Neural progenitor cell (in vitro differentiated cells): Measurements from ENCODE around the gene KLHL28. TPM values are rescaled to one million over a fixed set of nuclear protein-coding genes. Genes with fewer than 3 reads are reported as not detected.

ENCODE experiments used
- DNase-seq: peaks from one replicate; pipeline ENCODE4 v3.0.0-alpha.2; 2016; ENCODE audit warnings: low spot score
- H2AFZ ChIP-seq: fragments of 200-600 bp; sonication (generic); replicated peaks from 2 replicates; pipeline ENCODE4 v1.6.1; 2016; ENCODE audit warnings: antibody characterized with exemption
- H3F3A ChIP-seq: fragments of 200-600 bp; sonication (generic); 2 replicates; pipeline ENCODE4 v1.6.1; 2016; ENCODE audit warnings: antibody characterized with exemption, low read depth
- H3K27ac ChIP-seq: fragments of 200-600 bp; sonication (generic); 2 replicates; pipeline ENCODE4 v1.5.1; 2016; ENCODE audit warnings: mild to moderate bottlenecking
- H3K27me3 ChIP-seq: fragments of 200-600 bp; sonication (generic); 2 replicates; pipeline ENCODE4 v1.6.1; 2016; ENCODE audit warnings: mild to moderate bottlenecking, moderate library complexity
- H3K36me3 ChIP-seq: fragments of 200-600 bp; sonication (generic); 2 replicates; pipeline ENCODE4 v1.5.1; 2016
- H3K4me1 ChIP-seq: fragments of 200-600 bp; sonication (generic); 2 replicates; pipeline ENCODE4 v1.6.1; 2016; ENCODE audit warnings: mixed run types
- H3K4me2 ChIP-seq: fragments of 200-600 bp; sonication (generic); 2 replicates; pipeline ENCODE4 v1.6.1; 2016
- H3K4me3 ChIP-seq: fragments of 200-600 bp; sonication (generic); 2 replicates; pipeline ENCODE4 v1.5.1; 2016
- H3K79me2 ChIP-seq: fragments of 200-600 bp; sonication (generic); 2 replicates; pipeline ENCODE4 v1.6.1; 2016; ENCODE audit warnings: low read depth
- H3K9ac ChIP-seq: fragments of 200-600 bp; sonication (generic); 2 replicates; pipeline ENCODE4 v1.6.1; 2016
- H3K9me3 ChIP-seq: fragments of 200-600 bp; sonication (generic); 2 replicates; pipeline ENCODE4 v1.5.1; 2016; ENCODE audit warnings: low read depth
- H4K20me1 ChIP-seq: fragments of 200-600 bp; sonication (generic); 2 replicates; pipeline ENCODE4 v1.6.1; 2016; ENCODE audit warnings: low read depth
- H3K27ac Mint-ChIP-seq: 3 replicates; pipeline ENCODE4 v1.8.0; 2021; ENCODE audit warnings: mixed read lengths
- H3K27me3 Mint-ChIP-seq: 2 replicates; pipeline ENCODE4 v1.8.0; 2022; ENCODE audit warnings: low read depth, mild to moderate bottlenecking, inconsistent platforms, moderate library complexity, mixed read lengths; ENCODE audit not compliant: insufficient read depth
- H3K36me3 Mint-ChIP-seq: 3 replicates; pipeline ENCODE4 v1.8.0; 2021; ENCODE audit warnings: mixed read lengths
- H3K4me1 Mint-ChIP-seq: 3 replicates; pipeline ENCODE4 v1.8.0; 2021; ENCODE audit warnings: mixed read lengths
- H3K4me3 Mint-ChIP-seq: 3 replicates; pipeline ENCODE4 v1.8.0; 2021; ENCODE audit warnings: mild to moderate bottlenecking, moderate library complexity, mixed read lengths
- H3K9me3 Mint-ChIP-seq: 3 replicates; pipeline ENCODE4 v1.8.0; 2020; ENCODE audit warnings: mixed read lengths
- CTCF ChIP-seq: fragments of 200-600 bp; sonication (generic); IDR thresholded peaks from 2 replicates; pipeline ENCODE4 v1.5.1; 2017; ENCODE audit warnings: antibody characterized with exemption, mild to moderate bottlenecking
- EZH2 ChIP-seq: fragments of 200-600 bp; sonication (generic); IDR thresholded peaks from 2 replicates; pipeline ENCODE4 v1.6.1; 2017; ENCODE audit warnings: antibody characterized with exemption, mild to moderate bottlenecking, moderate library complexity
- EZH2phosphoT487 ChIP-seq: fragments of 200-600 bp; sonication (generic); IDR thresholded peaks from 2 replicates; pipeline ENCODE4 v1.6.1; 2017; ENCODE audit warnings: antibody characterized with exemption
- total RNA-seq: library from RNA; depleted of rRNA; stranded (reverse); fragments of >200 nt; gene quantifications from 2 replicates; pipeline ENCODE4 v1.2.3, GENCODE V29; 2015; ENCODE audit warnings: low replicate concordance

The KLHL28 gene
- total RNA-seq, 1 donor from 2014 or later, result 21.8 TPM

GRCh38 chr14:44959538-44959937, 2.2 kb downstream of the KLHL28 start:
- H3K4me2 ChIP-seq, result peak overlapping the region; percentile 82

GRCh38 chr14:44956866-44957265, 4.9 kb downstream of the KLHL28 start:
- Mint-ChIP-seq H3K27me3 (no peaks in the 10 kb centered on the region), H3K9me3 (no peaks in the 10 kb centered on the region), H3K4me1 (peaks cover 11% of the 10 kb centered on the region), H3K4me3 (no peak overlapping the region), H3K36me3 (no peaks in the 10 kb centered on the region), H3K27ac (no peak overlapping the region)
- Histone ChIP-seq H3K79me2 (peaks cover 87% of the 10 kb centered on the region), H3K27ac (no peak overlapping the region), H4K20me1 (peaks cover 42% of the 10 kb centered on the region), H3K4me2 (no peak overlapping the region), H3K9me3 (no peaks in the 10 kb centered on the region), H3K36me3 (no peaks in the 10 kb centered on the region), H3K9ac (no peak overlapping the region), H3K4me1 (peaks cover 7% of the 10 kb centered on the region), H3K27me3 (no peaks in the 10 kb centered on the region), H3F3A (peaks cover 5% of the 10 kb centered on the region), H2AFZ (no peak overlapping the region), H3K4me3 (no peak overlapping the region)
- no peak for DNase-seq
- no peak for TF ChIP-seq EZH2
- TF ChIP-seq CTCF, result no peak
- no peak for TF ChIP-seq EZH2phosphoT487

More at GRCh38 chr14:44959538-44959937, 2.2 kb downstream of the KLHL28 start:
- Histone ChIP-seq H3F3A (peaks cover 20% of the 10 kb centered on the region), H2AFZ (no peak overlapping the region), H3K9me3 (no peaks in the 10 kb centered on the region), H3K4me1 (peaks cover 7% of the 10 kb centered on the region), H3K79me2 (peaks cover 91% of the 10 kb centered on the region), H3K27me3 (no peaks in the 10 kb centered on the region), H4K20me1 (peaks cover 45% of the 10 kb centered on the region), H3K9ac (no peak overlapping the region), H3K36me3 (no peaks in the 10 kb centered on the region), H3K4me3 (peak overlapping the region; percentile 78), H3K27ac (no peak overlapping the region)
- H3K4me1 Mint-ChIP-seq, result peaks cover 20% of the 10 kb centered on the region
- peaks cover 7% of the 10 kb centered on the region for H3K36me3 Mint-ChIP-seq
- no peaks in the 10 kb centered on the region for H3K27me3 Mint-ChIP-seq
- no peak for TF ChIP-seq CTCF
- no peak for TF ChIP-seq EZH2
- no peak for TF ChIP-seq EZH2phosphoT487
- peaks cover 18% of the 10 kb centered on the region for H3K9me3 Mint-ChIP-seq
- H3K27ac Mint-ChIP-seq, result peak overlapping the region; percentile 57
- DNase-seq, result no peak
- H3K4me3 Mint-ChIP-seq, result no peak overlapping the region

GRCh38 chr14:44955528-44955927, 6.2 kb downstream of the KLHL28 start:
- Histone ChIP-seq H3K36me3 (no peaks in the 10 kb centered on the region), H3K27ac (no peak overlapping the region), H4K20me1 (peaks cover 42% of the 10 kb centered on the region), H3K4me1 (peaks cover 7% of the 10 kb centered on the region), H3K79me2 (peaks cover 88% of the 10 kb centered on the region), H3K27me3 (no peaks in the 10 kb centered on the region), H3K4me2 (no peak overlapping the region), H3K9me3 (no peaks in the 10 kb centered on the region), H3K9ac (no peak overlapping the region), H3F3A (no peaks in the 10 kb centered on the region), H2AFZ (no peak overlapping the region), H3K4me3 (no peak overlapping the region)
- Mint-ChIP-seq H3K4me1 (peaks cover 11% of the 10 kb centered on the region), H3K9me3 (no peaks in the 10 kb centered on the region), H3K27me3 (no peaks in the 10 kb centered on the region), H3K36me3 (peaks cover 1% of the 10 kb centered on the region), H3K27ac (no peak overlapping the region), H3K4me3 (no peak overlapping the region)
- no peak for DNase-seq
- TF ChIP-seq CTCF (no peak), EZH2phosphoT487 (no peak), EZH2 (no peak)
